ENCODE measurements around the gene SGK1.

The SGK1 gene

DNA sequence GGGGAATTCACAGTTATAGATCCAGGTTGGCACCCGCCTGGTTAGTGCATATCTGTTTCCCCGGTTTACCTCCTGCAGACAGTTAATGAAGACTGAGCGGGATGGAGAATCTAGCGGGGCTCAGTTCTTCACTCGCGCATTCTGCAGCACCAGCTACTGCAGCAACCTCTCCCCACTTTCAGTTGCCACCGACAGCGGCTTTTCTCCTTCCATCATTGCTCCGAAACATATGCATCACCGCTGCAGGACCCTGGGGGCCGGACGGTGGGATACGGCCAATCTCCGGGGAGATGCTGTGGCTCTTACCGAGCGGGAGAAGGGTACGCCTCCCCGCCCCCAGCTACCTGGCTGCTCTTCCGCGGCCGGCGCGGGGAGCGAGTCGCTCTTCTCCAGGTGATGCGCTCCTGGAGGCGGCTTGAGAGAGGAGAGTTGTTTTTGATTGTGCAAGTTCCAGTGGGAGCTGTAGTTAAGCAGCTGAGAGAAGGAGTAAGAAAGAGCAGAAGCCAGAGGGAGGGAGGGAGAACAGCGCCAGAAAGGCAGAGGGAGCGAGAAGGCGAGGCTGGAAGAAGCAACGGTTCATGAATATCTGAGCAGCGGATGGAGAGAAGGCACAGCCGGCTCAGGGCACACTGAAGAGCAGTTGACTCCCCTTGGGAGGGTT lies at the start of gene SGK1:
SGK1 (minus strand) TSS at position 642 of the 661 bp plus-strand sequence. CDS start 652 bp downstream, outside the sequence.
- DNase-seq (ENCODE audit: low read depth), result peak; percentile 0

DNA sequence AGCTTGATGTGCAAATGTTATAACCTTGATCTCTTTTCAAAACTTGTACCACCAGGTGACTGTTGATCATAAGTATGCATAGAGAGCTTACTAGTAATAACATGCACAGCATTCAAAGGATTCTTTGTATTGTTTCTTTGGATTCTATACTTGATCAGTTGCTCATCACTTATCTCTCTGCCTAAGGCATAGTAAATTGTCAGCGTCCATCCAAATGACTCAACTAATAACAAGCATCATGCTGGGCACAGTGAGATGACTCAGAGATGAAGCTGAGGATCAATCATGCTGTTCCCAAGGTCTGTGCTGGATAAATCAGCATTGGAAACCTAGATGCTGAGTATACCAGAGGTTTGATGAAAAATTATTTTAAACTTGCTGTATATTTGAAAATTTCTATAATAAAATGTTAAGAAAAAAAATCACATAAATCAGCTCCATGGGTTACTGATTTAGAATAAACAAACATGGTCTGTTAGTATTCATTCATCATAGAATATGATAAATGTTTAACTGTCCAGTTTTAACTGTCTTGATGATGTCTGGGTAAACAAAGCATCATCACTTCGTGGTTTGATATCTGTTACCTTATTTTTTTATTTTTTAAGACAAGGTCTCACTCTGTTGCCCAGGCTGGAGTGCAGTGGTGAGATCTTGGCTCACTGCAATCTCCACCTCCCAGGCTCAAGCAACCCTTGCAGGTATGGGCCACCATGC lies 45.6 kb upstream of the SGK1 start:
- no peak for DNase-seq (ENCODE audit: low read depth)

DNA sequence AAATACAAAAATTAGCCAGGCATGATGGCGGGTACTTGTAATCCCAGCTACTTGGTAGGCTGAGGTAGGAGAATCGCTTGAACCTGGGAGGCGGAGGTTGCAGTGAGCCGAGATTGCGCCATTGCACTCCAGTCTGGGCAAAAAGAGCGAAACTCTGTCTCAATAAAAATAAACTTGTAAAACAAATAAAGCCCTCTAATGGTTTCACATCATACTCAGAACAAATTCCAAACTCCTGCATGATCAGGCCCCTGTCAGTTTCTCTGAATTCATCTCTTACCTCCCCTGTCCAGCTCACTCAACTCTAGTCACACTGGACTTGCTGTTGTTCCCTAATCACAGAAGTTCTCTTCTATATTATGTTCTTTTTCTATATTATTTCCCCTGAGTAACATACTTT lies 43.1 kb upstream of the SGK1 start:
- DNase-seq (ENCODE audit: low read depth), result no peak

DNA sequence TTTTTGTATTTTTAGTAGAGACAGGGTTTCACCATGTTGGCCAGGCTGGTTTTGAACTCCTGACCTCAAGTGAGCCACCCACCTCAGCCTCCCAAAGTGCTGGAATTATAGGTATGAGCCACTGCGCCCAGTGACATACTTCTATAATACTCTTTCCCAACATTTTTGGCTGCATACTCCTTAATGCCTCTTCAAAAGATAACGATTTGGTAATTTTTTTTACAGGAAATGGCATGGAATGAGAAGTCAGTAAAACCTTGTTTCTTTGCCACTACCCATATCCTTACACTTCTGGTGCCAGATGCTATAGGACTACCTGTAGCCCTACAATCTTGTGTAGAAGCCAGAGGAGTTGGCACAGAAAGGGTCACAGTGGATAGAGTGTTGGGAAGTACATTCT lies 41.4 kb upstream of the SGK1 start:
- DNase-seq (ENCODE audit: low read depth), result no peak

DNA sequence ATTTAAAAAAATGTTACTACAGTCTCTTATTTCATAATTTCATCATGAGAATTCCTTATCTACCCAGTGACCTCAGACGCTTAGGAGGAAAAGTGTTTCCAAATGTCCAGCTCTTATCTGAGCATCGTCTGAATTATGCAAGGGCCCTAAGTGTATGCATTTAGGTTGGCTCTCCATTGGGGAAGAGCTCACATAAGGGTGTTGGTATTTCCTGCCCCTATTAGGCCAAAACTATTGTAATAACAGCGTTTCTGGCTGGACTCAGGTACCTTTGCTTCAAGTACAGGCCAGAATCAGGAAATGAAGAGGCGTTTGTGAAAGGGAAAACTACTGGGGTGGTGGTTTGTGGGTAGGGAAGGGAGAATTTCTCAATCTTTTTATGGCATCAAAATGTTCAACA lies 40.4 kb upstream of the SGK1 start:
- DNase-seq (ENCODE audit: low read depth), result no peak

DNA sequence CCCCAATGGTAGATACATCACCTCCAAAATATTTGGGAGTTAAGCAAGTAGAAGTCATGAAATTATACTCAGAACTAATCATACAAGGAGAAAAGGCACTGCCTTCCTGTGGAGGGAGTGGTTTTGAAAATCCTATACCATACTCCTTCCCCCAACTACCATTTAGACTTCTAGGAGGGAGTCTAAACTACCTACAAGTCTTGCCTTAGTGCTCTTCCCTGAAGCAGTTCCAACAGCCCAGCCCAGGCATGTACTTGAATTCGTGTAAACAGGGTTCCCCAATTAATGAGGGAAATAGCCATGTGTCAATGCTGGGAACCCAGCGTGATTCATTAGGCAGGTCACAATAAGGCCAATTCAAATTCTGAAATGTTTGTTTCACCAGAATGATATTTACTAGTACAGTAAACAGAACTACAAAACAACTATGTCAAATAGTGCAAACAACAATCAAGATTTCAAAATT lies 39.1 kb upstream of the SGK1 start:
- DNase-seq (ENCODE audit: low read depth), result no peak

DNA sequence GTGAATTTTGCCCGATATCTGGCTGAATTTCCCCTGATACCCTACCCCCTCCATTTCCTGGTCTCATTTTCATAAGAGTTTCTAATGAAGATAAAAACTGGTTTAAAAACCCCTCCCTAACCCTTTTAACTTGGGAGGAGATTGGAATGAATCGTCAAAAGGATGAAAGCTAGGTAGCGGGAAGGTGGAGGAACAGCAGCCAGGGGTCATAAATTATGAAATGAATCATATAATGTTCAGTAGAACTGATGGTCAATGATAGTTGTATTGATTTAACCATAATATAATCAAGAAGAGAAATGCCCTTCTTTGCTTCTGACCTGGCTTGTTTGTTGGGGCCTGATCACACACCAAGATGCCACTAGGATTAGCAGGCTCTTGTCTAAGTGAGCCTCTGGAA lies 38.5 kb upstream of the SGK1 start:
- no peak for DNase-seq (ENCODE audit: low read depth)

DNA sequence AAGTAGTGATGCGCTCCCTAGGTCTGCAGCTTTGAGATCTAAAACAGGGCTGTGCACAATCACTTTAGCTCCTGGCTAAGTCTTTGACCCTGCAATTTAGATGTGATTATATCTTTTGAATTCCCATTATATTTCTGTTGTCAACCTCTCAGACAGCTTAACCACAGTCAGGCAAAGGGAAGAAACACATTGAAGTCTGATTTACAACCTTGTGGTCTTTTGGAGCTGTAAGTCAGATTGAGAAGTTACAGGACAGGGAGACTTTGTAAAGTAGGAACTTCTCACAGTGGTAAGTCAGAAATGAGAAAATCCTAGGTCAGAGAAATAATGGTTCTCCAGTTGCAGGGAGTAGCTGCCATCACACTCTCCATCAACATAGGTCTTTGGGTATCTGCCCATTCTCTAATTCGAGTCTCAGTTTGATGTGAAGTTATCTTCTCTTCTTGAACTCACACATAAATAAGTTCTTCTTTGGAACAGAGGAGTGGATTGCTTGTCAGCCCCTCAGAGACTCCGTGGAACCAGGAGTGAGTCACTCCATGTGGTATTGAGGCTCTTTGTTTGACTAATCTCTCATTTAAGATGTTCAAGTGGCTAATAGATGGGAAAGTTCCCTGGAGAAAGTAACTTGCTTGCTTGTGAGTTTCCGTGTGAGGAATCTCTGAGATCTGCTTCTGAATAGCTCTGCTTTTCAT lies 35.0 kb upstream of the SGK1 start:
- no peak for DNase-seq (ENCODE audit: low read depth)

DNA sequence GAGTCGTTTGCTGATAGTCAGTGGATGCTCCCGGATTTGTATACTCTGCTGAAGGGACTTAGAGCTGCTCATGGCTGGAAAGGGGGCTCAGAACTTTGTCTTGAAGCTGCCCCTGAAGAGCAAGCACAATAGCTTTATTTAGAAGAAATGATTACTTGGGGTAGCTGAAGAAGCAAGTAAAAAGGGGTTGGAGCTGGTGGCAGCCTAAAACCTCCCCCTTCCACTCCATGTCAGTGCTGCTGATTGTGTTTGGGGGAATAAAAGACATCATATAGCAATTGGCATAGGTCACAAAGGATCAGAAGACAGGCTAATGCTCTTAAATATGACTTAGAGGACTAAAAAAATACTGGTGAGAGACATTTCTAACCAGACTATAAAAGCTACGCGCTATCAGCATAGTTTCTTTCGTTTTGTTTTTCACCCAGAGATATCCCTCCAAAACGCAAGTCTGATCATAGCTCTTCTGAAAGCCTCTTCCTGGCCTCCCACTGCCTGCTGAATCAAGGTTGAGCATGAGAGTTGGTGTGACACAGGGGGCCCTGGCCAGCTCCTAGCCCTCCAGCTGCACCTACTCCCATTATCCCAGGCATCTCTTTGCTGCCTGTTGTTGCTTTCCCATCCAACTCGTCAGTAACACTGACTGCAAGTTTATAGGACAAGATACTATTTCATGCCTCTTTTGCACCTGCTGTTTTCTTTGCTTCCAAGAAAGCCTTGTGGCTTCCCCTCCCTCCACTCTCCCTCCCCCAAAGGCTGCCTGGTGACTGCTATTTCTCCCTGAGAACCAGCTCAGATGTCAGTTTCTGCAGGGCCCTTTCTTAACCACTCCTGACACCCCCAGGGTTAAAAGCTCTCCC lies 33.9 kb upstream of the SGK1 start:
- DNase-seq (ENCODE audit: low read depth), result no peak

DNA sequence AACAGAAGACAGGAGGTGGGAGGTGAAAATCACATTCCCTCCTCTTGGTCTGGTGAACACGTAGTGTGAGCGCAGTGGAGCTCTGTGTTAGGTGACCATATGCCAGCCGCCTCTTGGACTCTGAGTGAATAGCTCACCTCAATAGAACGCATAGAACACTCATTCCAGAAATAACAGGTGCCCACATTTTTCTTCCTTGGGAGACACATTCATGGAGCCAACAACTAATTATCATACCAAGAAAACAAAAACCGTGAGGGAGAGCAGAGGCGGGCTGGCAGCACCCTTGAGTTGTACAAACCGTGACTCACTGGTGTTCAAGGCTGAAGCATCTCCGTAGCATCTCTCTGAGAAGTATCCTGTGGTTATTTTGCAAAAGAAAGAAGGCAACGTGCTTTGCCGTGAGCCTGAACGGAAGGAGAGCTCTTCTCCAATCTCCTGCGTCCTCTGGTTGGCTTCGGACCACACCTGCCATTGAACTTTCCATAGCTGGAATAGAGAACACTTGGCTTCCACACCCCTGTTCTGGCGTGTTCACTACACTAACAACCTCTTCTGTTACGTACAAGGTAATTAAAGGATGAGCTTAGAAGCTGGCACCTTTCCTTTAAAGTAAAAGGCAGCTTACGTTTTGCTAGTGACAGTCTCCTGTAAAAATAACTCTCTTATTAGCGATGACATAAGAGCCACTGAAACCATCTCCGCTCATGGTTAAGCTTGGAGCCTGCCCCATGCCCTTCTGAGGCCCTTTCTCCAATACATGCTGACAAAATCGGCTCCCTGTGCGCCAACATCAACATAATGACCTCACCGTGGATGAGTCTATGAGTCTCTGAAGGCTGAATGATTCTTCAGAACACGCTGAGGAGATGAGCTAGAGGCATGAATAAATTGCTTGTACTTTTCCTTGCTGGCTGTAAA lies 30.2 kb upstream of the SGK1 start:
- no peak for DNase-seq (ENCODE audit: low read depth)

DNA sequence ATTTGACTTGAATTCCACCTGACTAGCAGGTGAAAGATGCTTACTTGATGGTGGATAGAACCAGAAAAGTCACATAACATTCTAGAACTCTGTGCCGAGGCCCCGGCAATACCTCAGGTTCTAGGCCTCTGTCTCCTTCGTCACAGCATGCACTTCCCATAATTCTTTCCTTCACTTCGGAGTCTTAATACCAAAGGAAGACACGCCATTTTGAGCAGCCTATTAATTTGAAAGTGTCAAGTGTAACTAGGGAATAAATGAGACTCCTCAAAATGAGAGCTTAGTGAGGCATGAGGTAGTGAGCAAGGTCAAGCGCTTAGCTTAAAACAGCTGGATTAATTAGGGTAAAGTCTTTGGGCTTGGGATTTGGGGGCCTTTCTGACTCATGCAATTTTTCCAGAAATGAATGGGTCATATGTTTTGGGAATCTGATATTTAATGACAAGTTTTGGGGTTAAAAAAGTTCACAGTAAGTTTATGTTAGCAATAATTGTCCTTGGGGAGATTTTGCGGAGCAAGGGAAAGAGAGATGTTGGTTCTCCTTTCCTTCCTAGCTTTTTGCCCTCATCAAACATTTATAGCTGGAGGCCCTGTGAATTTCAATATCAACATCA lies 29.1 kb upstream of the SGK1 start:
- DNase-seq (ENCODE audit: low read depth), result no peak

DNA sequence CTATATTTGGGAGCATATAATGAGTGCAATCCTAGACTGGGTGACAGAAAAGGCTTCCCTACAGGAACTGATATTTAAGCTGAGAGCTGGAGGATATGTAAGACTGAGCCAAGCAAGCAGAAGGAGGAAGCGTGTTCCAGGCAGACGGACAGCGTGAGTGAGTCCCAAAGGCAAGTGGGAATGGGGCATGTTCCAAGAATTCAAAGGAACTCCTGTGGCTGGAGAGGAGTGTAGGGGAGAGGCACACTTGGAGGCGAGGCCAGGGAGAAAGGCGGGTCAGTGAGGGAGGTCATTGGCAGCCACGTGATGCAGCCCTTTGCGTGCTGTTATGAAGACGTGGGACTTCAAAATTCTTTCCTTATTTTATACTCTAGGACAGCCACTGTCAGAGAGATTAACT lies 27.9 kb upstream of the SGK1 start:
- DNase-seq (ENCODE audit: low read depth), result no peak

DNA sequence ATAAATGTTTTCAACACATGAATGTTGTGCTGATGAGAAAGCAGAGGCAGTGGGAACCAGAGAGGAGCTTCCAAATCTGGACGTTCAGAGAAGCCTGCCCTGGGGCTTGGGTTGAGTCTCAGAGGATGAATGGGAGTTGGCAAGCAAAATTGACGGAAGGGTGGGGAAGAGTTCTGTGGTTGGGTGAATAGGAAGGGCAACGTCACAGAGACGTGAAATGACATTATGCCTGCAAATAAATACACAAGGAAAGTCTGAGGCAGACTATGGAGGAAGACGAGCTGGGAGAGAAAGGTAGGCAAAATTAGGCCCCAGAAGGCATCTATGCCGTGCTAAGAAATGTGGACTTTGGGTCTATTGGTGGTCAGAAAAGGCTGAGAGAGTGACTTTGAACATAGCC lies 25.2 kb upstream of the SGK1 start:
- DNase-seq (ENCODE audit: low read depth), result no peak

DNA sequence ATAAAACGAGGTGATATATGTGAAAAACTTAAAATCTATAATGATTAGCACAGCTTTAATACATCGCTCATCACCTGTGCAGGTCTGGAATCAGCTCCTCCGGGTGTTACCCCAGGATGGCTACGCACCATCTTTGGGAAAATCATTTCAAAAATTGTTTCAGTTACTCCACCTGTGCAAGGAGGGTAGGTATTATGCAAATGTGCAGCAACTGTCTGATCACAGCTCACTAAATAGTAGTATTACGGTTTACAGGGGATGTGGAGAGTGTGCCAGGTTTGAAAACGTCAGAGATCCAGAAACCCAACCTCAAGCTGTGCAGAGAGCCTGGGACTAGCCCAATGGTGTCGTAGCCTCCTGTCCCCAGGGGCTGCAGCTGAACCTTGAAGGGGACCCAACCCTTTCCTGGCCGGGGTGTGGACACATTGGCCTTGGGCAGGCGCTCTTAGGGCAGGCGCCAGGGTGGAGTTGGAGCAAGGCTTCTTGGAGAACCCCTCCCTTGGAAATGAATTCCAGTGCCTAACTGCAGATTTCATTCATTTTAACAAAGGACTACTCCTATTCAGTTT lies 24.2 kb upstream of the SGK1 start:
- no peak for DNase-seq (ENCODE audit: low read depth)

DNA sequence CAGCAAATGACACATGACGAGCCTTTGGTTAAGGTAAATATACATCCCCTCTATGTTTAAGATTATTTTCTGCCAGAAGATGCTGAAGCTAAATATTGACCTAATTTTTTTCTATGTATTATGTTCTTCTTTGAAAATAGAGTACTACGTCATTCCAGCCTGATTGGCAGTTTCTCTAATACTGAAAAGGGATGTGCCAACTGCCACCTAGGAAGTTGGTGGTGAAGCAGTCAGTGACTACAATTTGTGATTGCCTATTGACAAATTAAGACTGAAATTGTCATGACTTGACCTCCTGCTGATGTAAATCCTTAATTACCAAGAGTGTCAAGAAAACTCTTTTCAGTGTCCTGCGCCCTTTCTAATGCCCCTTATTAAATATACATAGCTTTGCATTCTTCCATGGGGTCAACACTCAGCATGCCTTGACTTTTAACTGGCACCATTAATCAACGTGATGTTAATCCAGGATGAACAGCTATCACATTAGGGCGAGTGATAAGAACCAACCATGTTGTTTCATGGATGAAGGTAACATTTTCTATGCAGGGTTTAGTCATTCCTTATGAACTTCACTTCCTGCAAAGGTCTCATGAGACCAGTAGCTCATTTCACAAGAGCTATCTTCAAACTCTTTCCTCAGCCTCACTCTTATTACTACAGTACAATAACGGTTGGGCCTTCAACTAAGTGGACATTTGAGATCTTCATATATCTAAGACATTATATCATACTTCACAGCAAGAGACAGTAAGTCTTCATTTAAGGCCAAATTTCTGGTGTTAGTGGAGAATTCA lies 22.5 kb upstream of the SGK1 start:
- no peak for DNase-seq (ENCODE audit: low read depth)

DNA sequence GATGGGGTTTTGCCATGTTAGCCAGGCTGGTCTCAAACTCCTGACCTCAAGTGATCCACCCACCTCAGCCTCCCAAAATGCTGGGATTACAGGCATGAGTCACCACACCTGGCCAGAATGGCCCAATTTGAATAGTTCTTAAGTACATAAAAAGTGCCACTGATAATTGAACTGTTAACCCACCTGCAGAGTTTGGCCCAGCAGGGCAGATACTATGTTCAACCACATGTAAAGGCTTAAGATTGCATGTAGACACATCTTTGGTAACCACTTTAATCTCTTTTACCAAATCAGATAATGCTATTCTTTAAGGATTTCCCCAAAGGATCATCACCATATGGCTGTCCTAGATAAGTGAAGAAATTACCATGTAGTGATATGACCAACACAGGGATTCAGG lies 21.3 kb upstream of the SGK1 start:
- no peak for DNase-seq (ENCODE audit: low read depth)

DNA sequence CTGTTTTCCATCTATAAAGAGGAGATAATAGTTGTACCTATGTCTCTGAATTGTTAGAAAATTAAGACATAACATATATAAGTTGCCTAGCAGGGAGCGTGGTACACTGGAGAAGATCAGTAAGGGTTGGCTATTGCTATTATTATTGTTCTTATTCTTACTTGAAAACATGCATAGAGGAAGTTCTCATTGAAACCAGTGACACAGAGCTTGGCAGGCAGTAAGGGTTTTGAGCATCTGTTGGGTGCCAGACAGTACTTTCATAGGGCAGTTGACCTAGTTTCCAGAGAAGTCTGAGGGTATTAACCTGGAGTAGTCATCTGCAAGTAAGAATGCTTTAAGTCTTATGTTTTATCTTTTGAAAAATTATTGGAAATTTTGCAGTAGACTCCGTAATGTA lies 13.3 kb upstream of the SGK1 start:
- no peak for DNase-seq (ENCODE audit: low read depth)

DNA sequence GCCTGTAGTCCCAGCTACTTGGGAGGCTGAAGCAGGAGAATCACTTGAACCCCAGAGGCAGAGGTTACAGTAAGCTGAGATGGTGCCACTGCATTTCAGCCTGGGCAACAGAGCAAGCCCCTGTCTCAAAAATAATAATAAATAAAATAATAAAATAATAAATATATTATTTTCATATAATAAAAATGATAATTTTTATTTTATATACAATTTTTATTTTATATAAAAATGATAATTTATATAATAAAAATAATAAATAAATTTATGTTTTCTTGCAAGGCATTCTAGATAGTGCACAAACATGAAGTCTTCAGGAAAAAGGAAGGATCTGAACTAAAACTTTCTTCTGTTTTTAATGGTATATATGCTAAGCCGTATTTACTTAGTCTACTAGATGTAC lies 12.6 kb upstream of the SGK1 start:
- no peak for DNase-seq (ENCODE audit: low read depth)

DNA sequence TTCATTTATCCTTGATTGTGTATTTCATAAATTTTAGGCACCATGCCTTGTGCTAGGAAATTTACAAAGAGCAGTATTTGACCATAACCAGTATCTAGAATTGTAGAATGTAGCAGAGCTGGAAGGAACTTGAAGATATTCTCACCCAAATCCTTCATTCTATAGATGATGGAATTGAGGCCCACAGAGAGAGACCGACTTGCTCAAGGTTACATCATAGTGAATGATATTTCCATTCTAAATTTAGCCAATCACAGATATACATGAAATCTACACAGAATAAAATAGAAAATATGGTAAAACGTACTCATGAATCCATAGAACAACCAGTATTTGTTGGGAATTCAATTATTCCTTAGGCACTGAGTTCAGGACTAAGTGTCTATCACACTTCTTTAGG lies 10.9 kb upstream of the SGK1 start:
- no peak for DNase-seq (ENCODE audit: low read depth)

DNA sequence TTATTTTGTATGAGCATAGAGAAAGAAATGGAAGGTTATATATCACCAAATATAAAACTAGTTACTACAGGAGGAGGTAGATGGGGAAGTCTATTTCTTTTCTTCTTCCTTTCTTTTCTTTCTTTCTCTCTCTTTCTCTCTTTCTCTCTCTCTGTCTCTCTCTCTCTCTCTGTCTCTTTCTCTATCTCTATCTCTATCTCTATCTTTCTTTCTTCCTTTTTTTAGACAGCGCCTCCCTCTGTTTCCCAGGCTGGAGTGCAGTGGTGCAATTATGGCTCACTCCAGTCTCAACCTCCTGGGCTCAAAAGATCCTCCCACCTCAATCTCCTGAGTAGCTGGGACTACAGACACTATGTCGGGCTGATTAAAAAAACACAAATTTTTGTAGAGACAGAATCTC lies 10.2 kb upstream of the SGK1 start:
- DNase-seq (ENCODE audit: low read depth), result no peak
